Central memory CD8-positive, alpha-beta T cell (primary cell): Measurements from ENCODE around the gene LRG1.

ENCODE experiments used
- ATAC-seq: fragments of 150-1000 bp; cut with Tn5 transposase; replicated peaks from 2 replicates; pipeline ENCODE4 v1.10.0; 2022; ENCODE audit warnings: mild to moderate bottlenecking, moderate FRiP score, moderate number of reproducible peaks; ENCODE audit not compliant: poor library complexity, severe bottlenecking; ENCODE audit errors: extremely low read depth
- DNase-seq, 2 donors: peaks; one replicate each; pipeline ENCODE4 v3.0.0; 2021; ENCODE audit warnings: low spot score in 2 of 2
- H3K27ac Mint-ChIP-seq: one replicate; pipeline ENCODE4 v1.8.0; 2022; ENCODE audit warnings: low read depth, mild to moderate bottlenecking, moderate library complexity, mixed read lengths
- H3K27me3 Mint-ChIP-seq: one replicate; pipeline ENCODE4 v1.8.0; 2022; ENCODE audit warnings: mixed read lengths
- H3K36me3 Mint-ChIP-seq: one replicate; pipeline ENCODE4 v1.8.0; 2022; ENCODE audit warnings: mild to moderate bottlenecking, moderate library complexity, mixed read lengths; ENCODE audit not compliant: insufficient read depth
- H3K4me1 Mint-ChIP-seq: one replicate; pipeline ENCODE4 v1.8.0; 2022; ENCODE audit warnings: mixed read lengths
- H3K4me3 Mint-ChIP-seq: one replicate; pipeline ENCODE4 v1.8.0; 2022; ENCODE audit warnings: mild to moderate bottlenecking, moderate library complexity, mixed read lengths
- H3K9me3 Mint-ChIP-seq: one replicate; pipeline ENCODE4 v1.8.0; 2022; ENCODE audit warnings: mixed read lengths

LRG1 gene, protein sequence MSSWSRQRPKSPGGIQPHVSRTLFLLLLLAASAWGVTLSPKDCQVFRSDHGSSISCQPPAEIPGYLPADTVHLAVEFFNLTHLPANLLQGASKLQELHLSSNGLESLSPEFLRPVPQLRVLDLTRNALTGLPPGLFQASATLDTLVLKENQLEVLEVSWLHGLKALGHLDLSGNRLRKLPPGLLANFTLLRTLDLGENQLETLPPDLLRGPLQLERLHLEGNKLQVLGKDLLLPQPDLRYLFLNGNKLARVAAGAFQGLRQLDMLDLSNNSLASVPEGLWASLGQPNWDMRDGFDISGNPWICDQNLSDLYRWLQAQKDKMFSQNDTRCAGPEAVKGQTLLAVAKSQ

DNA sequence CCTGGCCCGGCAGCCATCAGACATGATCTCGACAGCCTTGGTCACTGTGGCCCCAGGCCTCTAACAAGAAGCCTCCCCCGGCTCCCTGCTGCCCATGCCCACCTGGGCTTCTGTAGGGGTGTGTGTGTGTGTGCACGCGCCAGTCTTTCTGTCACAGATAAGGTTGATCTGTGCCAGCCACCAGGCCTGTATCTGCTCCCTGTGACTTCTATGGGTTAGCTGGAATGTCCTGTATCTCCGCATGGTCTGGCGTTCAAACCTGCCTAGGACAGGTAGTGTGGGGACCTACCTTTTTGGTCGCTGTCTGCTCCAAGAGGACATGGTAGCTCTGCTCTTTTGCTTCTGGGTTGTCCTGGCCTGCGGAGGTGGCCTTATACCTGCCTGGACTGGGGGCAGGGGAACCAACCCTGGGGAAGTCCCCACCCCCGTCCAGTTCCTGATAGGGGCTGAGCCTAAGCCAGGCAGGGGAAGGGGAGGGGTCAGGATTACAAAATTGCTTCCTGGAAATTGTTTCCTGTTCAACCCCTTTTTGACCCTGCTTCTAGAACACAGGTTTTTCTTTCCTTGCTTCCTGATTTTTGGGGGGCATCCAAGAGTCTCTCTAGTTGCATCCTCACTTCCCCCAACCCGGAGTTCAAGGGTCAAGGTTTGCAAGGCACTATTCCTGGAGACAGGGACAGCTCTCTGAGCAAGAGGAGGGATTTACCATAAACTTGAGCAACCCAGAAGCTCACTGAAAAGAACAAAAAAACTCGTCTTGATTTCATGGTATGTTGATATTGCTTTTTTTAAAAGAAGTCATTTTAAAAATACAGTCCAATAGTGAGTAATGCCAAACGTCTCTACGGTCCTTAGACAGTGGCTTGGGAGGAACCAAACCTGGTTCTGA is at the start of gene LRG1:
Gene LRG1, minus strand, starts transcription at position 344 of the 889 bp plus-strand sequence. Its CDS starts 23 bp downstream, at position 321.
- Mint-ChIP-seq H3K9me3 (no peaks in the 10 kb centered on the region), H3K4me1 (no peaks in the 10 kb centered on the region), H3K27ac (no peak within 1 kb of the TSS), H3K36me3 (no peaks in the 10 kb centered on the region), H3K27me3 (peaks cover 29% of the 10 kb centered on the region), H3K4me3 (no peak within 1 kb of the TSS)
- ATAC-seq (no peak), DNase-seq (no peak)

DNA sequence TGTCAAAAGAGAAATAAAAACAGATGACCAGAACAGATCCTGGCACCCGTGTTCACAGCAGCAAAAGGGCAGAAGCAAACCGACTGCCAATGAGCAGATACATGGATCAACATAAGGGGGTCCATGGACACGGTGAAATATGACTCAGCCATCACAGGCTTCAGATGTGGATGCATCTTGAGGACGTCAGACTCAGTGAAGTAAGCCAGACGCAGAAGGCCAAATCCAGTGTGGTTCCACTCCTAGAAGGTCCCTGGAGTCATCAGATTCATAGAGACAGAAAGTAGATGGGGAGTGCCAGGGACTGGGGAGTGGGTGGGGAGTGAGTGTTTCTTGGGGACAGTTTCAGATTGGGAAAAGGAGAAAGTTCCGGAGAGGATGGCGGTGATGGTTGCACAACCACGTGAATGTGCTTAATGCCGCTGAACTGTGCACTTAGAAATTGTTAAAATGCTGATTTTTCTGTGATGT is 48.5 kb upstream of the LRG1 start:
- Mint-ChIP-seq H3K27me3 (peaks cover 79% of the 10 kb centered on the region), H3K9me3 (no peaks in the 10 kb centered on the region), H3K4me3 (no peak overlapping the region), H3K27ac (no peak overlapping the region), H3K4me1 (no peaks in the 10 kb centered on the region), H3K36me3 (peaks cover 2% of the 10 kb centered on the region)
- ATAC-seq: no peak
- DNase-seq: no peak

DNA sequence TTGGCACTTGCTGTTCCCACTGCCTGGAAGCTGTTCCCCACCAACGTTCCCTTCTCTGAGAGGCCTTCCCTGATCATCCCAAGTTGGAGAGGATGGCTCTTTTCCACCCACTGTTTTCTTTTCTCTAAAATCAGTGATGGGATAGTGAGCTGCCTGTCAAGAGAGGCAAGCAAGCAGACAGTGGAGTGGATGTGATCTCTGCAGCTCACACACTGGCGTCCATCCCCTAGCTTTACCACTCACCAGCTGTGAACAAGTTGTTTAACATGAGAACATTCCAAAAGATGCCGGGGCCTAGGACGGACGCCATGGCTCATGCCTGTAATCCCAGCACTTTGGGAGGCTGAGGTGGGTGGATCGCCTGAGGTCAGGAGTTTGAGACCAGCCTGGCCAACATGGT is 47.7 kb upstream of the LRG1 start:
- H3K9me3 Mint-ChIP-seq: no peaks in the 10 kb centered on the region
- H3K27ac Mint-ChIP-seq: no peak overlapping the region
- H3K4me3 Mint-ChIP-seq: no peak overlapping the region
- no peak for ATAC-seq
- DNase-seq: no peak
- H3K36me3 Mint-ChIP-seq: peaks cover 2% of the 10 kb centered on the region
- peaks cover 2% of the 10 kb centered on the region for H3K4me1 Mint-ChIP-seq
- peaks cover 82% of the 10 kb centered on the region for H3K27me3 Mint-ChIP-seq

DNA sequence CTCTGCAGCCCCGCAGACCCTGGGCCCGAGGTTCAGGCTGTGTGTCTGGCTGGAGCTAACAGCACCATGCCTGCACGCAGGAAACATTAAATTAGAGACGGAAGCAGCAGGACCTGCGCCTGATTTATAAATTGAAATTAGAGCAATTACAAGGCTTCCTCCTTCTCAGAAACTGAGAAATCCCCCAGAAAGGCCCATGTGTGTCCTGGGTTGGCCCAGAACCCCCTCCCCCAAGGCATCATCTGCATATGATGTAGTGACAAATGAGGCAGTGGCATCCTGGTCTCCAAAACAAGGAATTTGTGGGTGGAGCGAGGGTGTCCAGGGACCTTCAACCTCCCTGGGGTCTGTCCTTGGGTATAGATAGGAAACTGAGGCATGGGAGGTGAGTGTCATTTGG is 46.9 kb upstream of the LRG1 start:
- H3K36me3 Mint-ChIP-seq: peaks cover 3% of the 10 kb centered on the region
- H3K4me3 Mint-ChIP-seq: no peak overlapping the region
- no peaks in the 10 kb centered on the region for H3K9me3 Mint-ChIP-seq
- ATAC-seq (no peak), DNase-seq (no peak)
- H3K27me3 Mint-ChIP-seq: peaks cover 82% of the 10 kb centered on the region
- no peak overlapping the region for H3K27ac Mint-ChIP-seq
- H3K4me1 Mint-ChIP-seq: peaks cover 10% of the 10 kb centered on the region

DNA sequence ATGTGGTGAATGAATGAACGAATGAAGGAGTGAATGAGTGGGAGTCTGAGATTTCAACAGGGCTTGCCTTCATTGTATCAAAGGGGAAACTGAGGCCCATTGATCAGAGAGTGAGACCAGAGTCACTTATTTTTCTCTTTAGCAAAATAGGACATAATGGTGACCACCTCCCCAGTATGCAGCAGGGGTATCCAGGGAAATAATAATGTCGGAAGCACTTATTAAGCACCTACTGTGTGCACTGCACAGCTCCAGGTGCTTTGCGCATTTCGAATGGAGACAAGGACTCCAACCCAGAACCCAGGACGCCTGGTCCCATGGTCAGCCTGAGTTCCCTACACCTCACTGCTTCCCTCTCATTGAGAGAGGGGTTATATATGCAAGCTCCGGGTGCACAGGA is 46.4 kb upstream of the LRG1 start:
- DNase-seq (no peak), ATAC-seq (no peak)
- Mint-ChIP-seq H3K27me3 (peaks cover 81% of the 10 kb centered on the region), H3K36me3 (peaks cover 3% of the 10 kb centered on the region), H3K27ac (no peak overlapping the region), H3K4me1 (peaks cover 11% of the 10 kb centered on the region), H3K9me3 (no peaks in the 10 kb centered on the region), H3K4me3 (no peak overlapping the region)

DNA sequence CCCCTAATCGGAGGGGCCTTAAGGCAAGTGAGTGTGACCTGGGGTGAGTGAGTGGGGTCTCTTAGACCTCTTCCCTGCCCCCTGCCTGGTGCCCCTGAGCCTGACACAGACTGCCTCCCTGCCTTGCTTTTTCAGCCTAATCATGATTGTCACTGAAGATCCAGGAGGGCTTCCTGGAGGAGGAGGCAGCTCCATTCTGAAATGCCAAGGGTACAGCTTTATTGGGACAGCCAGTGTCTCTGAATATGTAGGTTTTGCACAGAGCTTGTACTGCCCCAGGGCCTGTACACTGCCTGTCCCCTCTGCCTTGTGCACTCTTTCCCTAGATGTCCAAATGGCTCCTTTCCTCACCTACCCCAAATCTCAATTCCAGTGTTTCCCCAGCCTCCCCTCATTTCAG is 45.7 kb upstream of the LRG1 start:
- H3K9me3 Mint-ChIP-seq: no peaks in the 10 kb centered on the region
- H3K27ac Mint-ChIP-seq: no peak overlapping the region
- no peak for DNase-seq
- no peak overlapping the region for H3K4me3 Mint-ChIP-seq
- no peak for ATAC-seq
- H3K36me3 Mint-ChIP-seq: peaks cover 3% of the 10 kb centered on the region
- H3K27me3 Mint-ChIP-seq: peaks cover 74% of the 10 kb centered on the region
- H3K4me1 Mint-ChIP-seq: peaks cover 11% of the 10 kb centered on the region

DNA sequence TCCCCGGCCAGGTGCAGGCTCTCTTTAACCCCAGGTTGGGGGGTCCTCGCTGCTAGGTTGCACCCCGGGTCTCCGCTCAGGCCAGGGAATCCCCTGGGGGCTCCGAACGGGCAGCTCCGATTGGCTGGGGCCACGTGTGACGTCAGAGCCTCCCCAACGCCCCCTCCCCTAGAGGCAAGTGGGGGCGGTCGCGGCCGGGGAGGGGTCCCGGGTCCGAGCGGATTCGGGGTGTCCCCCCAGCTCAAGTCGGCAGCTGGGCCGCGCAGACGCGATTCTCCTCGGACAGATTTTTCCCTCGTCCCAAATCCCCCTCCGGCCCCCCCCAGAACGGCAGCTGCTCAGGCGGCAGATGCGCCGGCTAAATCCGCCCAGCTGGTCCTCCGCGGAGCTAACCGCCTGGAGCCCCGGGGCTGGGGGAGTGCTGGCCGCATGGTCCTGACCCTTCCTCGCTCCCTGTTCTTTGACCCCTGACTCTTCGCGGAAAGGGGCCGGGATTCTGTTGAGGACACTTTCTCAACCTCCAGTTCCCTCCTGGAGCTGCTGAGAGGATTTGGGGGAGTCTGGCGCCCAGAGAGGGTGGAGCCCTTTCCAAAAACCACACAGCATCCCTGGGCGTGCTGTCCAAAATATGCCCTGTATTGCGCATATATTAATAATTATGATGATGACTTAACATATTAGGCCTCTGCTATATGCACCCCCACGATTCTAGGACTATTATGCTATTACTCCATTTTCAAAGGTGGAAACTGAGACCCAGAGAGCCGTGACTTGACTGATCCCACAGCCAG is 45.0 kb upstream of the LRG1 start:
- peaks cover 11% of the 10 kb centered on the region for H3K4me1 Mint-ChIP-seq
- H3K27me3 Mint-ChIP-seq: peaks cover 71% of the 10 kb centered on the region

DNA sequence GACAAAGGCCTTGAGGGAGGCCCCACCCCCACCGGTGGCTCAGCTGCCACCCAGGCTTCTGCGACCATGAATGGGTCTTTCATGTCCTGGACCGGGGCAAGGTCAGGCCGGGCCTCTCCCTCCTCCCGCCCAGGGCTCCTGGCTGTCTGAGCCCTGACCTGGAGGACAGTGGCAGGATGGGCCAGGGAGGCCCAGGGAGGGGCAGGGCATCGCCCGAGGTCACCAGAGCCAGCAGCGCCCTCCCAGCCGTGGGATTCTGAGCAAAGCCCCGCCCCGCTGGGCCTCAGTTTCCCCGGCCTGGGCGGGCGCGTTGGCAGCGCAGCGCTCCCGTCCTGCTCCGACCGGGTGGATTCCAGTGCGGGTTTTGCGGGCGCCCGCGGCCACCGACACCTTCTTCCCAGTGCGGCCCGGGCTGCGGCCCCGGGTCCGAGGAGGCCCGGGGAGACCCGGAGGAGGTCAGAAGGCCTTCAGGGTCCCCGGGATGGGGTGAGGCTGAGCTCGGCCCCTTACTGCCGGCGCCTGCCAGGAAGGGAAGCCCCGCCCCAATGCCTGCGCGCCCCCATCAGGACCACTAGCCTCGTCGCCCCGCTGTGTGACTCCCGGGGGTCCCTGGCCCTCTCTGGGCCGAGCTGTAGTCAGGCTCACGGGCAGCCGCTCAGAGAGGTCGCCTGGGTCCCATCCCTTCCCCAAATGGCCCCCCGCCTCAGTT is 44.3 kb upstream of the LRG1 start:
- ATAC-seq (no peak), DNase-seq (no peak)
- H3K4me1 Mint-ChIP-seq: peaks cover 11% of the 10 kb centered on the region
- H3K36me3 Mint-ChIP-seq: peaks cover 3% of the 10 kb centered on the region
- no peak overlapping the region for H3K27ac Mint-ChIP-seq
- no peak overlapping the region for H3K4me3 Mint-ChIP-seq
- H3K27me3 Mint-ChIP-seq: peaks cover 74% of the 10 kb centered on the region
- H3K9me3 Mint-ChIP-seq: no peaks in the 10 kb centered on the region

More for the DNA sequence above, 45.0 kb upstream of the LRG1 start:
- DNase-seq (no peak), ATAC-seq (no peak)
- Mint-ChIP-seq H3K4me3 (no peak overlapping the region), H3K36me3 (peaks cover 3% of the 10 kb centered on the region), H3K9me3 (no peaks in the 10 kb centered on the region), H3K27ac (no peak overlapping the region)

DNA sequence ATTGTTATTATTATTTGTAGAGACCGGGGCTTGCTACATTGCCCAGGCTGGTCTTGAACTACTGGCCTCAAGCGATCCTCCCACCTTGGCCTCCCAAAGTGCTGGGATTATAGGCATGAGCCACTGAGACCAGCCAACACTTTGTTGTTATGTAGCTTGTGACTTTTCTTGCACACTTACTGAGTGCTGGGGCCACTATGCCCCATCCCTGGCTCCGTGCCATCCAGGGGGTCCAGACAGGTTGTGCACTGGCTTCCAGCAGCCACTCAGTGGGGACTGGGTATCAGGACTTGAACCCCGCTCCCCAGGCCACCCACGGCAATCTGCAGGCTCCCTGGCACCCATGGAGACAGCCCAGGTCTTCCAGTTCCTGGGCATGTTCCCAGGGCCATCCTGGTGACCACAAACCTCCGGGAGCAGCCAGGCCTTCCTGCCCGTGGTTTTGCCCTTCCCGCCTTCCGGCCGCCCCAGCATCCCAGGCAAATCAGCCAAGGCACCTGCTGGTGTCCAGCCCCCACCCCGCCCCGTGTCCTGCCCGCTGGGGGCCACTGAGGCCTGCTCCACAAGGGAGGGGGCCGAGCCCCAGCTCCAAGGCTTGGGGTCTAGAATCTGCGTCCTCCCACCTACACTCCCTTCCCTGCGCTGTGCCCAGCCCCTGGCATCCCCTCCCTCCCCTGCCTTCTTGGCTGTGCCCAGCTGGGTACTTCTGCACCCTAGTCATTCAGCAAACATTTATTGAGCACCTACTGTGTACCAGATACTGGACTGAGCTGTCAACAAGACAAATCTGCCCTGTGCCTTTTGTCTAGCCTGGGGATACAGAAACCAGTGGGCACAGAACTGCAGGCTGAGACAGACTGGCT is 43.4 kb upstream of the LRG1 start:
- Mint-ChIP-seq H3K4me1 (peaks cover 11% of the 10 kb centered on the region), H3K4me3 (peak overlapping the region; percentile 27), H3K27ac (no peak overlapping the region), H3K27me3 (peaks cover 77% of the 10 kb centered on the region), H3K36me3 (peaks cover 1% of the 10 kb centered on the region), H3K9me3 (no peaks in the 10 kb centered on the region)
- DNase-seq: no peak
- ATAC-seq: no peak

DNA sequence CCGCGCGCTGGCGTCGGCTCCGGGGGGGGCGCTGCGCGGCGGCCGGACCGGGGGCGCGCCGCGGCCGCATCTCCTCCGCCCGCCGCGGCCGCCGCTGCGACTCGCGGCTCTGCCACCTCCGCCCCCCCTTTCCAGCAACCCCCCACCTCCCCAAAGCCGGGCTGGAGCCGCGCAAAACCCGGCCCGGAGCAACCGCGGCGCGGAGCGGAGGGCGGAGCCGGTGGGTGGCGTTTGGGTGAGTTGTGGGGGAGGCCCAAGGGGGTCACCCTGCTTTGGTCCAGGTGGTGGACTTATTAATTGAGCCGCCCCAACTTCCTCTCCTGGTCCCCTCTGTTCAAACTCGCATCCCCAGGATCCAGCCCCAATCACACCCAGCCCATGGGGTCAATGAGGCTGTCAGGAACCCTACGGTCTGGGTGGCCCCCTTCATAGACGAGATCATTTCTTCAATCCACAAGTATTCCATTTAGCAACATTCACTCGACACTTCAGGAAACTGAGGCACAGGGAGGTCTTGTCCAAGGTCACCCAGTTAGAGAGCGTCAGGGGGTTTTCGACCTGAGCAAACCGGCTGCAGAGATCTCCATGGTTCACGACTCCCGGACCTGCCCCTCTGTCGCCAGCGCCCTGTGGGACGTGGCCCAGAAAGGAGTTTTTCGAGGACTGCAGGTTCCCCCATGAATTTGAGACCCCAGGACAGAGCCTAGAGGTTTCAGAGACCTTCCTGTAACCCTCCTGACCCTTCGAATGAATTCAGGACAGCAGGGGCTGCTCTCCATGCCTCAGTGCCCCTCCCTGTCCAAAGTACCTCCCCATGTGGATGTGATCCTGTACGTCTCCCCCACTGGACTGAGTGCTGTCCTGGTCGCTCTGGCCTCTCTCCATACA is 42.1 kb upstream of the LRG1 start:
- Mint-ChIP-seq H3K4me1 (peaks cover 11% of the 10 kb centered on the region), H3K27me3 (peaks cover 73% of the 10 kb centered on the region), H3K4me3 (peak overlapping the region; percentile 42), H3K27ac (no peak overlapping the region), H3K9me3 (no peaks in the 10 kb centered on the region), H3K36me3 (peaks cover 1% of the 10 kb centered on the region)
- DNase-seq (no peak), ATAC-seq (no peak)
